Kidney (tissue), 14 donors: Measurements from ENCODE around the gene S100A4. TPM values are rescaled to one million over a fixed set of nuclear protein-coding genes. Genes with fewer than 3 reads are reported as not detected.
A peak's percentile ranks its signal among the peaks of the same experiment; 100 is the strongest.

Experiments used
- DNase-seq, 5 donors: peaks; one replicate each; pipeline ENCODE4 v3.0.0-alpha.2; 2013 to 2020
- FAIRE-seq: peaks from 2 replicates; lab custom pipeline; 2012; peaks lifted over from hg19 to GRCh38; lab: Jason Lieb, UNC
- H3K27ac ChIP-seq, 2 donors: one replicate each; pipeline ENCODE4 v1.7.0; 2013; ENCODE audit warnings: low read depth in 2 of 2, low read length in 2 of 2, inconsistent platforms in 1 of 2
- H3K27me3 ChIP-seq: one replicate; pipeline ENCODE4 v1.7.1; 2013; ENCODE audit warnings: low read length, inconsistent platforms; ENCODE audit not compliant: control insufficient read depth, insufficient read depth
- H3K36me3 ChIP-seq, 3 donors: one replicate each; pipeline versions ENCODE4 v1.7.0 to v1.7.1; 2013; ENCODE audit warnings: low read length in 3 of 3, control low read depth in 1 of 3, inconsistent platforms in 1 of 3; ENCODE audit not compliant: insufficient read depth in 3 of 3, control insufficient read depth in 2 of 3
- H3K4me1 ChIP-seq, 3 donors: one replicate each; pipeline versions ENCODE4 v1.7.0 to v1.7.1; 2013; ENCODE audit warnings: low read length in 3 of 3, inconsistent platforms in 1 of 3, low read depth in 1 of 3; ENCODE audit not compliant: control insufficient read depth in 2 of 3, insufficient read depth in 2 of 3
- H3K4me3 ChIP-seq, 3 donors: one replicate each; pipeline versions ENCODE4 v1.7.0 to v1.8.1; 2013; ENCODE audit warnings: low read length in 3 of 3, control low read depth in 1 of 3, inconsistent platforms in 1 of 3
- H3K9ac ChIP-seq, 3 donors: one replicate each; pipeline versions ENCODE4 v1.7.0 to v1.7.1; 2013; ENCODE audit warnings: low read length in 3 of 3, control low read depth in 1 of 3, inconsistent platforms in 1 of 3
- H3K9me3 ChIP-seq, 3 donors: one replicate each; pipeline versions ENCODE4 v1.7.0 to v1.7.1; 2013; ENCODE audit warnings: low read length in 3 of 3, control low read depth in 1 of 3, inconsistent platforms in 1 of 3; ENCODE audit not compliant: control insufficient read depth in 2 of 3, insufficient read depth in 1 of 3
- CTCF ChIP-seq: IDR thresholded peaks from 3 replicates; pipeline ENCODE4 v1.5.1; 2012; ENCODE audit warnings: mild to moderate bottlenecking, moderate library complexity, borderline replicate concordance; ENCODE audit not compliant: insufficient read depth; ENCODE audit errors: extremely low read depth
- intact Hi-C: fragments of 100-400 bp; cut with DNase I; formaldehyde crosslinking; loops from one replicate; pipeline ENCODE4 v1.11.1; 2022
- polyA plus RNA-seq: library from polyadenylated mRNA; stranded (reverse); fragments of 350-450 nt; fragmentation: Illumina TruSeq; extraction: RNeasy Lipid Tissue Mini Kit (QIAGEN cat#74804); gene quantifications from one replicate; pipeline ENCODE4 v1.2.3, GENCODE V29; 2014; ENCODE audit warnings: low read depth, low replicate concordance; ENCODE audit not compliant: insufficient read depth
- total RNA-seq: library from RNA; stranded (reverse); fragmentation: NEBNext Ultra II Directional; extraction: Animal tissue kit (Norgen Biotek cat#: 25700); gene quantifications from one replicate; pipeline ENCODE4 v1.2.1, GENCODE V29; 2021
- donor health status: control.
- donor health status: control.
- donor health status: control.
- donor health status: control.
- donor health status: control.
- donor health status: DM: yes; HTN: yes; CAD: no.
- donor health status: Normal renal cell carcinoma (clear cell type).

Gene S100A4
- total and polyA plus RNA-seq, 2 donors from 2014 or later = 141 to 204 TPM

- peak in 1 of 5 donors; percentile 1 for DNase-seq
- no peak for FAIRE-seq
- TF ChIP-seq CTCF = no peak
- intact Hi-C loops = no loop called here
- Histone ChIP-seq H3K9ac (no peak overlapping the region), H3K9me3 (no peaks in the 10 kb centered on the region), H3K4me3 (no peak overlapping the region), H3K27ac (peak overlapping the region in 1 of 2 donors; percentile 10), H3K4me1 (peaks cover 0 to under 1% (median under 1%) of the 10 kb centered on the region in 3 donors), H3K36me3 (no peaks in the 10 kb centered on the region), H3K27me3 (no peaks in the 10 kb centered on the region)
Measured at GRCh38 chr1:153573351-153573750, 27.7 kb upstream of the S100A4 start.

GRCh38 chr1:153572569-153573015 lies 27.0 kb upstream of the S100A4 start:
- FAIRE-seq (peak; percentile 60), DNase-seq (peak; percentile 74 to 91 (median 82))
- Histone ChIP-seq H3K9ac (no peak overlapping the region), H3K9me3 (no peaks in the 10 kb centered on the region), H3K4me1 (peaks cover 4 to 8% (median 7%) of the 10 kb centered on the region in 3 donors), H3K36me3 (no peaks in the 10 kb centered on the region), H3K4me3 (no peak overlapping the region), H3K27ac (no peak overlapping the region), H3K27me3 (no peaks in the 10 kb centered on the region)
- peak; percentile 94 for TF ChIP-seq CTCF
- intact Hi-C loops = no loop called here

- no peak overlapping the region for H3K27ac ChIP-seq
Measured at GRCh38 chr1:153571706-153572105, 26.1 kb upstream of the S100A4 start.

More at GRCh38 chr1:153571706-153572105, 26.1 kb upstream of the S100A4 start:
- no peak overlapping the region for H3K4me3 ChIP-seq
- intact Hi-C loops = no loop called here
- DNase-seq (no peak), FAIRE-seq (no peak)
- no peak overlapping the region for H3K9ac ChIP-seq
- no peaks in the 10 kb centered on the region for H3K36me3 ChIP-seq
- no peak for TF ChIP-seq CTCF
- H3K27me3 ChIP-seq = no peaks in the 10 kb centered on the region
- peaks cover 4 to 13% (median 11%) of the 10 kb centered on the region in 3 donors for H3K4me1 ChIP-seq
- H3K9me3 ChIP-seq = no peaks in the 10 kb centered on the region
